B cell (primary cell): ENCODE data around the gene DVL1. TPM values are rescaled to one million over a fixed set of nuclear protein-coding genes. Genes with fewer than 3 reads are reported as not detected.

ENCODE experiments used
- ATAC-seq: fragments of 200-7000 bp; cut with Tn5 transposase; one replicate; pipeline ENCODE4 v1.10.0; 2021; ENCODE audit warnings: low read depth, mild to moderate bottlenecking, moderate number of reproducible peaks, moderate library complexity
- CTCF ChIA-PET: fragments of 350-600 bp; sonication (Branson Sonifier 250); formaldehyde crosslinking; loops from one replicate; lab custom pipeline; 2021; ENCODE audit warnings: antibody characterized with exemption, inconsistent platforms; lab: Charles Lee
- POLR2A ChIA-PET: fragments of 350-600 bp; sonication (Branson Sonifier 250); formaldehyde crosslinking; loops from one replicate; lab custom pipeline; 2021; ENCODE audit warnings: antibody characterized with exemption; lab: Charles Lee
- DNase-seq: peaks from one replicate; pipeline ENCODE4 v3.0.0; 2013
- H2AFZ ChIP-seq: 2 replicates; pipeline ENCODE4 v1.6.1; 2012; ENCODE audit warnings: mild to moderate bottlenecking, low read depth, low read length; ENCODE audit not compliant: insufficient read depth, poor library complexity, severe bottlenecking
- H3K27ac ChIP-seq, 2 donors: 1 replicate in 1 of 2; 2 replicates in 1 of 2; pipeline ENCODE4 v1.5.1; 2012 to 2013; ENCODE audit warnings: low read length in 2 of 2, mild to moderate bottlenecking in 2 of 2, moderate library complexity in 1 of 2
- H3K27me3 ChIP-seq, 4 experiments: fragments of 200-600 bp in 1 of 4; sonication (generic) in 1 of 4; replicated peaks in 1 of 4; 1 replicate in 2 of 4; 2 replicates in 2 of 4; pipeline versions ENCODE4 v1.6.1 to v1.7.0; 2013 to 2016; ENCODE audit warnings: low read length in 3 of 4, mild to moderate bottlenecking in 2 of 4, mixed read lengths in 1 of 4, moderate library complexity in 1 of 4; ENCODE audit not compliant: insufficient read depth in 4 of 4, control insufficient read depth in 3 of 4; ENCODE audit errors: control extremely low read depth in 1 of 4
- H3K36me3 ChIP-seq, 2 experiments: replicated peaks in 1 of 2; 1 replicate in 1 of 2; 2 replicates in 1 of 2; pipeline versions ENCODE4 v1.6.1 to v1.7.1; 2013; ENCODE audit warnings: low read length in 1 of 2; ENCODE audit not compliant: insufficient read depth in 2 of 2, control insufficient read depth in 1 of 2; ENCODE audit errors: control extremely low read depth in 1 of 2, extremely low read depth in 1 of 2
- H3K4me1 ChIP-seq, 2 donors: fragments of 200-600 bp in 1 of 2; sonication (generic) in 1 of 2; 1 replicate in 1 of 2; 2 replicates in 1 of 2; pipeline versions ENCODE4 v1.5.1 to v1.6.1; 2013 to 2017; ENCODE audit warnings: low read length in 2 of 2; ENCODE audit not compliant: control insufficient read depth in 2 of 2, insufficient read depth in 2 of 2
- H3K4me2 ChIP-seq: replicated peaks from 2 replicates; pipeline ENCODE3; 2012; ENCODE audit warnings: mild to moderate bottlenecking, low read depth, low read length; ENCODE audit not compliant: poor library complexity, severe bottlenecking
- H3K4me3 ChIP-seq, 5 experiments: fragments of 200-600 bp in 1 of 5; sonication (generic) in 1 of 5; 1 replicate in 3 of 5; 2 replicates in 2 of 5; pipeline versions ENCODE4 v1.5.1 to v1.7.0; 2011 to 2016; ENCODE audit warnings: low read length in 4 of 5, mild to moderate bottlenecking in 4 of 5, low read depth in 2 of 5, control low read depth in 1 of 5, moderate library complexity in 1 of 5; ENCODE audit not compliant: insufficient read depth in 1 of 5; ENCODE audit errors: control extremely low read depth in 1 of 5, extremely low read depth in 1 of 5
- H3K79me2 ChIP-seq: fragments of 200-600 bp; sonication (generic); one replicate; pipeline ENCODE4 v1.6.0; 2016; ENCODE audit warnings: low read length; ENCODE audit not compliant: control insufficient read depth, insufficient read depth
- H3K9ac ChIP-seq: fragments of 200-600 bp; sonication (generic); 2 replicates; pipeline ENCODE4 v1.6.1; 2017; ENCODE audit warnings: mild to moderate bottlenecking, low read length, moderate library complexity
- H3K9me3 ChIP-seq, 3 donors: one replicate each; pipeline versions ENCODE4 v1.6.1 to v1.7.1; 2013; ENCODE audit warnings: low read length in 2 of 3; ENCODE audit not compliant: control insufficient read depth in 2 of 3, insufficient read depth in 1 of 3; ENCODE audit errors: control extremely low read depth in 1 of 3
- H4K20me1 ChIP-seq: 2 replicates; pipeline ENCODE4 v1.6.0; 2012; ENCODE audit warnings: mild to moderate bottlenecking, low read length; ENCODE audit not compliant: insufficient read depth, control insufficient read depth, poor library complexity, severe bottlenecking
- H3K27ac Mint-ChIP-seq: one replicate; pipeline ENCODE4 v1.8.0; 2021; ENCODE audit warnings: mixed read lengths
- H3K27me3 Mint-ChIP-seq: one replicate; pipeline ENCODE4 v1.8.0; 2021; ENCODE audit warnings: mixed read lengths
- H3K4me1 Mint-ChIP-seq: one replicate; pipeline ENCODE4 v1.8.0; 2021; ENCODE audit warnings: mixed read lengths
- H3K4me3 Mint-ChIP-seq: one replicate; pipeline ENCODE4 v1.8.0; 2021; ENCODE audit warnings: mixed read lengths
- H3K9me3 Mint-ChIP-seq: one replicate; pipeline ENCODE4 v1.8.0; 2022; ENCODE audit warnings: mixed read lengths; ENCODE audit not compliant: insufficient read depth
- EZH2 ChIP-seq: IDR thresholded peaks from 2 replicates; pipeline ENCODE4 v1.6.1; 2012; ENCODE audit warnings: borderline replicate concordance, low read depth, mild to moderate bottlenecking, moderate library complexity, low read length; ENCODE audit not compliant: insufficient read depth, poor library complexity, severe bottlenecking
- WGBS: methylation state at CpG from one replicate; pipeline ENCODE4 v1.1.5; 2013; ENCODE audit warnings: missing lambda C conversion rate; ENCODE audit not compliant: insufficient coverage; 5-methylcytosine and 5-hydroxymethylcytosine counted together
- intact Hi-C: fragments of 100-400 bp; cut with micrococcal nuclease; formaldehyde crosslinking; loops from one replicate; pipeline ENCODE4 v1.10.0; 2022
- polyA plus RNA-seq: library from polyadenylated mRNA; depleted of rRNA; stranded (reverse); fragments of >200 nt; gene quantifications from 2 replicates; pipeline ENCODE4 v1.2.3, GENCODE V29; 2012
- total RNA-seq, 2 donors: library from RNA; stranded (reverse); fragments of 120-200 nt in 1 of 2; gene quantifications; 1 replicate in 1 of 2; 2 replicates in 1 of 2; pipeline versions ENCODE4 v1.2.3 to v1.2.4, GENCODE V29; 2013 to 2022
- TF ChIP-seq, protein P1 (sequence below): fragments of 200-600 bp; IDR thresholded peaks from one replicate; pipeline ENCODE4 v1.8.0; 2022; ENCODE audit warnings: antibody characterized with exemption, mild to moderate bottlenecking

Gene DVL1
- total and polyA plus RNA-seq, 2 donors (not counting 1 experiment from before 2014, with no cell fraction given) = 46.1 to 53.5 TPM

DNA sequence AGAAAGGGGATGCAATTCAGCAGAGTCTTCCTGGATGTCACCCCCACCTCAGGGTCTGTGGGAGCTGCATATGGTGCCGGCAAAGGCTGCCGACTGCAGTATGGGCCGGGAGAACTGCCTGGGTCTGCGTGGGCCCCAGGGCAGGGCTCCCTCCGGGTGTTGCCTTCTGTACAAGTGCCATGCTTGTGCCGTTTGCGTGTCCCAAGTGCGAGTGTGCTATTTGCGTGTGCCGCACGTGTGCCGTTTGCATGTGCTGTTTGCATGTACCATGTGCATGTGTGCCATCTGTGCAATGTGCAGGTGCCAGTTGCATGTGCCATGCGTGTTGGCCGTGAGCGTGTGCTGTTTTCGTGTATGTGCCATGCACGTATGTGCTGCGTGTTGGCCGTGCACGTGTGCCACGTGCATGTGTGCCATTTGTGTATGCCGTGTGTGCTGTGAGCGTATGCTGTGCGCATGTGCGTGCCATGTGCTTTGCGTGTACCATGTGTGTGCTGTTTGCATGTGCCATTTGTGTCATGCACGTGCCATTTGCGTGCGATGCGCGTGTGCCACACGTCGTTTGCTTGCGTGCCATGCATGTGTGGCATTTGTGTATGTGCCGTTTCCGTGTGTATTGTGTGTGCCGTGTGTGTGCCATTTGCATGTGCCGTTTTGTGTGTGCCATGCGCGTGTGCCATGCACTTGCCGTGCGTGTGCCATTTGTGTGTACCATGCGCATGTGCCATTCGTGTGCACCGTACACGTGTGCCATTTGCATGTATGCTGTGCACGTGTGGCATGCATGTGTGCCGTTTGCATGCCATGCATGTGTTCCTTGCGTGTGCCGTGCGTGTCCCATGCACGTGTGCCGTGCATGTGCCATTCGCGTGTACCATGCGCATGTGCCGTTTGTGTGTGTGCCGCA lies 19.7 kb downstream of the DVL1 start:
- Mint-ChIP-seq H3K9me3 (no peaks in the 10 kb centered on the region), H3K27ac (peak overlapping the region; percentile 46), H3K4me1 (peaks cover 15% of the 10 kb centered on the region), H3K4me3 (no peak overlapping the region), H3K27me3 (no peaks in the 10 kb centered on the region)
- POLR2A ChIA-PET = no interaction called here
- peak overlapping the region; percentile 51 for H3K4me2 ChIP-seq
- peaks cover 14% of the 10 kb centered on the region for H3K79me2 ChIP-seq
- H3K9me3 ChIP-seq = peaks cover 0 to 16% (median 0%) of the 10 kb centered on the region in 3 donors
- no peak overlapping the region for H3K27ac ChIP-seq
- no peak for ATAC-seq
- TF ChIP-seq, protein P1, sequence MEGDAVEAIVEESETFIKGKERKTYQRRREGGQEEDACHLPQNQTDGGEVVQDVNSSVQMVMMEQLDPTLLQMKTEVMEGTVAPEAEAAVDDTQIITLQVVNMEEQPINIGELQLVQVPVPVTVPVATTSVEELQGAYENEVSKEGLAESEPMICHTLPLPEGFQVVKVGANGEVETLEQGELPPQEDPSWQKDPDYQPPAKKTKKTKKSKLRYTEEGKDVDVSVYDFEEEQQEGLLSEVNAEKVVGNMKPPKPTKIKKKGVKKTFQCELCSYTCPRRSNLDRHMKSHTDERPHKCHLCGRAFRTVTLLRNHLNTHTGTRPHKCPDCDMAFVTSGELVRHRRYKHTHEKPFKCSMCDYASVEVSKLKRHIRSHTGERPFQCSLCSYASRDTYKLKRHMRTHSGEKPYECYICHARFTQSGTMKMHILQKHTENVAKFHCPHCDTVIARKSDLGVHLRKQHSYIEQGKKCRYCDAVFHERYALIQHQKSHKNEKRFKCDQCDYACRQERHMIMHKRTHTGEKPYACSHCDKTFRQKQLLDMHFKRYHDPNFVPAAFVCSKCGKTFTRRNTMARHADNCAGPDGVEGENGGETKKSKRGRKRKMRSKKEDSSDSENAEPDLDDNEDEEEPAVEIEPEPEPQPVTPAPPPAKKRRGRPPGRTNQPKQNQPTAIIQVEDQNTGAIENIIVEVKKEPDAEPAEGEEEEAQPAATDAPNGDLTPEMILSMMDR = no peak
- no peak overlapping the region for H2AFZ ChIP-seq
- 97% methylated on average over 57 of the region's 58 CpGs for WGBS
- H3K36me3 ChIP-seq = peaks cover 0 to 4% of the 10 kb centered on the region in 2 experiments
- CTCF ChIA-PET = no interaction called here
- peaks cover 12 to 30% of the 10 kb centered on the region in 2 donors for H3K4me1 ChIP-seq
- no peaks in the 10 kb centered on the region for H3K27me3 ChIP-seq
- peaks cover 15% of the 10 kb centered on the region for H4K20me1 ChIP-seq
- H3K9ac ChIP-seq = no peak overlapping the region
- DNase-seq = no peak
- no peak overlapping the region for H3K4me3 ChIP-seq
- intact Hi-C loops = no loop called here

DNA sequence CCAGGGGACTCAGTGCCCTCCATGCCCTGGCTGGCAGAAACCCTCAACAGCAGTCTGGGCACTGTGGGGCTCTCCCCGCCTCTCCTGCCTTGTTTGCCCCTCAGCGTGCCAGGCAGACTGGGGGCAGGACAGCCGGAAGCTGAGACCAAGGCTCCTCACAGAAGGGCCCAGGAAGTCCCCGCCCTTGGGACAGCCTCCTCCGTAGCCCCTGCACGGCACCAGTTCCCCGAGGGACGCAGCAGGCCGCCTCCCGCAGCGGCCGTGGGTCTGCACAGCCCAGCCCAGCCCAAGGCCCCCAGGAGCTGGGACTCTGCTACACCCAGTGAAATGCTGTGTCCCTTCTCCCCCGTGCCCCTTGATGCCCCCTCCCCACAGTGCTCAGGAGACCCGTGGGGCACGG lies 21.0 kb downstream of the DVL1 start:
- CTCF ChIA-PET = no interaction called here
- intact Hi-C loops = no loop called here
- Mint-ChIP-seq H3K27me3 (no peaks in the 10 kb centered on the region), H3K4me1 (peaks cover 21% of the 10 kb centered on the region), H3K4me3 (no peak overlapping the region), H3K27ac (no peak overlapping the region), H3K9me3 (no peaks in the 10 kb centered on the region)
- H3K27ac ChIP-seq = no peak overlapping the region
- no peaks in the 10 kb centered on the region for H3K27me3 ChIP-seq
- H3K9ac ChIP-seq = no peak overlapping the region
- peaks cover 18% of the 10 kb centered on the region for H4K20me1 ChIP-seq
- H3K4me3 ChIP-seq = no peak overlapping the region
- ATAC-seq (no peak), DNase-seq (no peak)
- 76% methylated on average over 15 of the region's 15 CpGs for WGBS
- TF ChIP-seq EZH2 = no peak
- TF ChIP-seq, protein P1 = no peak
- POLR2A ChIA-PET = no interaction called here
- no peak overlapping the region for H3K4me2 ChIP-seq
- peaks cover 0 to 16% (median 0%) of the 10 kb centered on the region in 3 donors for H3K9me3 ChIP-seq
- H3K36me3 ChIP-seq = peaks cover 0 to 4% of the 10 kb centered on the region in 2 experiments
- H3K4me1 ChIP-seq = peaks cover 15 to 35% of the 10 kb centered on the region in 2 donors
- no peak overlapping the region for H2AFZ ChIP-seq
- peaks cover 23% of the 10 kb centered on the region for H3K79me2 ChIP-seq
